ENCODE data around the gene HIPK2.

GRCh38 chr7:139767561-139767982, 10.2 kb downstream of the HIPK2 start:
- TF ChIP-seq BACH2 (CRISPR knock-in tag; IDR thresholded peaks at IDR 0.05; ENCODE audit: borderline replicate concordance) (no peak), PATZ1 (CRISPR knock-in tag; IDR thresholded peaks at IDR 0.05; ENCODE audit: borderline replicate concordance) (no peak), ARNTL (CRISPR knock-in tag; IDR thresholded peaks at IDR 0.05; ENCODE audit: borderline replicate concordance, low read depth) (no peak), GLIS3 (CRISPR knock-in tag; IDR thresholded peaks at IDR 0.05) (no peak), PPARA (CRISPR knock-in tag; IDR thresholded peaks at IDR 0.05; ENCODE audit: borderline replicate concordance) (no peak), CREB5 (CRISPR knock-in tag; IDR thresholded peaks at IDR 0.05; ENCODE audit: low read depth) (no peak), ZFP3 (CRISPR knock-in tag; IDR thresholded peaks at IDR 0.05) (no peak), ISL1 (CRISPR knock-in tag; IDR thresholded peaks at IDR 0.05) (no peak)
